GM21390 (cell line): ENCODE measurements around the gene EP300.
A peak's percentile ranks its signal among the peaks of the same experiment; 100 is the strongest.
"Not testable (repeated sequence)": the region's sequence is repeated elsewhere in the genome, so short reads cannot be mapped to it uniquely, and the experiment has no call there.

ENCODE experiments used
- ATAC-seq: cut with Tn5 transposase; IDR thresholded peaks from one replicate; pipeline ENCODE4 v1.9.1; 2021; ENCODE audit not compliant: unreplicated experiment

The EP300 gene

GRCh38 chr22:41092023-41092817, at the start of gene EP300:
TSS of gene EP300 (plus strand) at chr22:41092592. CDS start at chr22:41093005, 413 bp downstream.
- peak; percentile 37 for ATAC-seq

GRCh38 chr22:41043722-41044121, 48.7 kb upstream of the EP300 start:
- ATAC-seq: no peak

- not testable (repeated sequence) for ATAC-seq
These were observed 46.8 kb upstream of the EP300 start for GRCh38 chr22:41045575-41045974.

GRCh38 chr22:41047801-41048211, 44.6 kb upstream of the EP300 start:
- no peak for ATAC-seq

- ATAC-seq: not testable (repeated sequence)
These were observed 44.0 kb upstream of the EP300 start for GRCh38 chr22:41048345-41048744.

- ATAC-seq: no peak
These were observed 43.3 kb upstream of the EP300 start for GRCh38 chr22:41048791-41049717.

- ATAC-seq: not testable (repeated sequence)
These were observed 42.6 kb upstream of the EP300 start for GRCh38 chr22:41049795-41050194.

GRCh38 chr22:41050883-41051282, 41.5 kb upstream of the EP300 start:
- ATAC-seq: no peak

- no peak for ATAC-seq
These were observed 39.5 kb upstream of the EP300 start for GRCh38 chr22:41052661-41053490.

- no peak for ATAC-seq
These were observed 35.3 kb upstream of the EP300 start for GRCh38 chr22:41057076-41057475.

GRCh38 chr22:41062146-41062545, 30.2 kb upstream of the EP300 start:
- ATAC-seq: no peak

GRCh38 chr22:41064326-41064725, 28.1 kb upstream of the EP300 start:
- not testable (repeated sequence) for ATAC-seq

GRCh38 chr22:41066341-41066740, 26.1 kb upstream of the EP300 start:
- ATAC-seq: not testable (repeated sequence)

- not testable (repeated sequence) for ATAC-seq
These were observed 24.4 kb upstream of the EP300 start for GRCh38 chr22:41067968-41068367.

GRCh38 chr22:41070665-41071331, 21.6 kb upstream of the EP300 start:
- no peak for ATAC-seq

GRCh38 chr22:41074061-41074460, 18.3 kb upstream of the EP300 start:
- no peak for ATAC-seq

- no peak for ATAC-seq
These were observed 17.9 kb upstream of the EP300 start for GRCh38 chr22:41074466-41074865.

GRCh38 chr22:41074941-41075710, 17.3 kb upstream of the EP300 start:
- no peak for ATAC-seq

- no peak for ATAC-seq
These were observed 16.4 kb upstream of the EP300 start for GRCh38 chr22:41075946-41076345.

- ATAC-seq: no peak
These were observed 15.5 kb upstream of the EP300 start for GRCh38 chr22:41076857-41077256.
